ENCODE results near the gene SERGEF.
"Not testable (repeated sequence)": the region's sequence is repeated elsewhere in the genome, so short reads cannot be mapped to it uniquely, and the experiment has no call there.

The SERGEF gene

DNA sequence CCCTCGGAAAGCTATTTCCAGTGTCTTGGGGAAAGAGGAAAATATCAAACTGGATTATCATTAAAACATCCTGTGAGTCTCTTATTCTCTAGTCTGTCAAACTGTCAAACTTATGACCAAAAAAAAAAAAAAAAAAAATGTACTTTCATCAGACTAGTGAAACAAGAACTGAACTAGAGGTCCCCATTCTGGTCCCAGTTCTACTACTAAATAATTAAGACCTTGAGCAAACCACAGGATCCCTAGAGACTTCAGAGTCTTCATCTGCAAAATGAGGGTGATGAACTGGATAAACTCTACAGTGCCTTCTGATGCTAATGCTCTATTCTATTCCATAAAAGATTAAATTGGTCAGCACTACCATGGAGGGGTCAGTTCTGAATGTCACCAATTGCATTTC lies 105.8 kb downstream of the SERGEF start:
- TF ChIP-seq CTCF (IDR thresholded peaks at IDR 0.05; ENCODE audit: low read depth, low read length, missing control alignments): no peak
- in situ Hi-C loops (cut with HindIII; ENCODE audit: low sequenced_read_pairs): no loop called here
- DNase-seq (ENCODE audit: low read depth): no peak
- no peak overlapping the region for H3K4me3 ChIP-seq (ENCODE audit: low read depth, low read length)

GRCh38 chr11:17906436-17906835 lies 106.4 kb downstream of the SERGEF start:
- no peak for TF ChIP-seq CTCF (IDR thresholded peaks at IDR 0.05; ENCODE audit: low read depth, low read length, missing control alignments)
- in situ Hi-C loops (cut with HindIII; ENCODE audit: low sequenced_read_pairs): no loop called here
- DNase-seq (ENCODE audit: low read depth): no peak
- no peak overlapping the region for H3K4me3 ChIP-seq (ENCODE audit: low read depth, low read length)

- no peak for TF ChIP-seq CTCF (IDR thresholded peaks at IDR 0.05; ENCODE audit: low read depth, low read length, missing control alignments)
- no peak overlapping the region for H3K4me3 ChIP-seq (ENCODE audit: low read depth, low read length)
- in situ Hi-C loops (cut with HindIII; ENCODE audit: low sequenced_read_pairs): no loop called here
- no peak for DNase-seq (ENCODE audit: low read depth)
Observed at GRCh38 chr11:17905477-17905876, 107.4 kb downstream of the SERGEF start.

GRCh38 chr11:17901481-17901880 lies 111.4 kb downstream of the SERGEF start:
- no peak for TF ChIP-seq CTCF (IDR thresholded peaks at IDR 0.05; ENCODE audit: low read depth, low read length, missing control alignments)
- H3K4me3 ChIP-seq (ENCODE audit: low read depth, low read length): no peak overlapping the region
- in situ Hi-C loops (cut with HindIII; ENCODE audit: low sequenced_read_pairs): no loop called here
- no peak for DNase-seq (ENCODE audit: low read depth)

DNA sequence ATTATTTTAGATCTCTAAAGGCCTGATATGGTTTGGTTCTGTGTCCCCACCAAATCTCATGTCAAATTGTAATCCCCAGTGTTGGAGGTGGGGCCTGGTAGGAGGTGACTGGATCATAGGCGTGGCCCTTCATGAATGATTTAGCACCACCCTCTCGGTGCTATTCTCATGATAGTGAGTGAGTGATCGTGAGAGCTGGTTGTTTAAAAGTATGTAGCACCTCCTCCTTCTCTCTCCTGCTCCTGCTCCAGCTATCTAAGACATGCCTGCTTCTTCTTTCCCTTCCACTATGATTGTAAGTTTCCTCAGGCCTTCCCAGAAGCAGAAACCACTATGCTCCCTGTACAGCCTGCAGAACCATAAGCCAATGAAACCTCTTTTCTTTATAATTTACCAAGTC lies 114.1 kb downstream of the SERGEF start:
- DNase-seq (ENCODE audit: low read depth): no peak
- H3K4me3 ChIP-seq (ENCODE audit: low read depth, low read length): no peak overlapping the region
- TF ChIP-seq CTCF (IDR thresholded peaks at IDR 0.05; ENCODE audit: low read depth, low read length, missing control alignments): no peak
- in situ Hi-C loops (cut with HindIII; ENCODE audit: low sequenced_read_pairs): loop anchor here (5.0 kb wide), 1 partner anchor 44 kb away; no protein-coding TSS in a partner anchor

GRCh38 chr11:17898071-17898470 lies 114.8 kb downstream of the SERGEF start:
- TF ChIP-seq CTCF (IDR thresholded peaks at IDR 0.05; ENCODE audit: low read depth, low read length, missing control alignments): no peak
- DNase-seq (ENCODE audit: low read depth): no peak
- in situ Hi-C loops (cut with HindIII; ENCODE audit: low sequenced_read_pairs): loop anchor here (5.0 kb wide), 1 partner anchor 44 kb away; no protein-coding TSS in a partner anchor
- no peak overlapping the region for H3K4me3 ChIP-seq (ENCODE audit: low read depth, low read length)

GRCh38 chr11:17897495-17897894 lies 115.4 kb downstream of the SERGEF start:
- in situ Hi-C loops (cut with HindIII; ENCODE audit: low sequenced_read_pairs): loop anchor here (5.0 kb wide), 1 partner anchor 45 kb away; no protein-coding TSS in a partner anchor
- TF ChIP-seq CTCF (IDR thresholded peaks at IDR 0.05; ENCODE audit: low read depth, low read length, missing control alignments): no peak
- no peak overlapping the region for H3K4me3 ChIP-seq (ENCODE audit: low read depth, low read length)
- DNase-seq (ENCODE audit: low read depth): no peak

DNA sequence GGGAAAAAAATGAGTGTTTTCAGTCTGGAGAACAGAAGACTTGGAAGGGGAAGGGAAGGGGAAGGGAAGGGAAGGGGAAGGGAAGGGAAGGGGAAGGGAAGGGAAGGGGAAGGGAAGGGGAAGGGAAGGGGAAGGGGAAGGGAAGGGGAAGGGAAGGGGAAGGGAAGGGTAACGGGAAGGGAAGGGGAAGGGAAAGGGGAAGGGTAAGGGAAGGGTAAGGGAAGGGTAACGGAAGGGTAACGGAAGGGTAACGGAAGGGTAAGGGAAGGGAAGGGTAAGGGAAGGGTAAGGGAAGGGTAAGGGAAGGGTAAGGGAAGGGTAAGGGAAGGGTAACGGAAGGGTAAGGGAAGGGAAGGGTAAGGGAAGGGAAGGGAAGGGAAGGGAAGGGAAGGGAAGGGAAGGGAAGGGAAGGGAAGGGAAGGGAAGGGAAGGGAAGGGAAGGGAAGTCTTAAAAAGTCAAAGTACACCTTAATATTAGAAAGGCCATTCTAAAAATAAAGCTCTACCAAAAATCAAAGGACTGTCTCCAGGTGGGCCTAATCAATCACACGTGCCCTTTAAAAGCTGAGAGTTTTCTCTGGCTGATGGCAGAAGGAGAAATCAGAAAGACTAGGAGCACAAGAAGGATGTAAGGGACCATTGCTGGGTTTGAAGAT lies 116.2 kb downstream of the SERGEF start:
- in situ Hi-C loops (cut with HindIII; ENCODE audit: low sequenced_read_pairs): loop anchor here (5.0 kb wide), 1 partner anchor 46 kb away; no protein-coding TSS in a partner anchor
- not testable (repeated sequence) for DNase-seq (ENCODE audit: low read depth)

More for the DNA sequence above, 116.2 kb downstream of the SERGEF start:
- H3K4me3 ChIP-seq (ENCODE audit: low read depth, low read length): not testable (repeated sequence)
